ENCODE measurements around the gene ARHGAP15.

Gene ARHGAP15

DNA sequence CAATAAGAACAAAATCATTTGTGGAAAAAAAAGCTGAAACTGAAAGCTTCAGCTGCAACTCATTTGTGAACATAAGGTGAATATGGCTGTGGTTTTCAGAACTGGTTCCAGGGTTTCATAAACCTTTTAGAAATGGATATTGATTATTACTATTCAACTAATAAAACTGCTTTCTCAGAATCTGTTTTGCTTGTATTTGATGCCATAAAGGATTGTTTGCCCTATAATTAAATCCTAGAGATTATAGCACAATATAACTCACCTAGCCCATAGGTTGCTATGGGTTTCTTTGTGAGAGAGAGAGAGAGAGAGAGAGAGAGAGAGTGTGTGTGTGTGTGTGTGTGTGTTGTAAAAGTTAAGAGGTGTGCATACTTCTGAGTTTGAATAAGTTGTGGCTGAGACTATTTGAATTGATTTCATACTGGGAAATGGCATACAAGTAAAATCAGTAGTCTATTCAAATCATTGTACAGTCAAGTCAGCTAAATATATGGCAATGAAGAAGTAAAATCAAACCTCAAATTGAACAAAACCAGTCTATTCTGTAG, 339.2 kb downstream of the ARHGAP15 start:
- H3K4me1 ChIP-seq (ENCODE audit: control insufficient read depth, low read length) = no peaks in the 10 kb centered on the region
- H3K4me3 ChIP-seq (ENCODE audit: low read length) = no peak overlapping the region
- H4K20me1 ChIP-seq (ENCODE audit: control insufficient read depth, insufficient read depth, low read depth, low read length) = no peaks in the 10 kb centered on the region
- TF ChIP-seq, protein P1, sequence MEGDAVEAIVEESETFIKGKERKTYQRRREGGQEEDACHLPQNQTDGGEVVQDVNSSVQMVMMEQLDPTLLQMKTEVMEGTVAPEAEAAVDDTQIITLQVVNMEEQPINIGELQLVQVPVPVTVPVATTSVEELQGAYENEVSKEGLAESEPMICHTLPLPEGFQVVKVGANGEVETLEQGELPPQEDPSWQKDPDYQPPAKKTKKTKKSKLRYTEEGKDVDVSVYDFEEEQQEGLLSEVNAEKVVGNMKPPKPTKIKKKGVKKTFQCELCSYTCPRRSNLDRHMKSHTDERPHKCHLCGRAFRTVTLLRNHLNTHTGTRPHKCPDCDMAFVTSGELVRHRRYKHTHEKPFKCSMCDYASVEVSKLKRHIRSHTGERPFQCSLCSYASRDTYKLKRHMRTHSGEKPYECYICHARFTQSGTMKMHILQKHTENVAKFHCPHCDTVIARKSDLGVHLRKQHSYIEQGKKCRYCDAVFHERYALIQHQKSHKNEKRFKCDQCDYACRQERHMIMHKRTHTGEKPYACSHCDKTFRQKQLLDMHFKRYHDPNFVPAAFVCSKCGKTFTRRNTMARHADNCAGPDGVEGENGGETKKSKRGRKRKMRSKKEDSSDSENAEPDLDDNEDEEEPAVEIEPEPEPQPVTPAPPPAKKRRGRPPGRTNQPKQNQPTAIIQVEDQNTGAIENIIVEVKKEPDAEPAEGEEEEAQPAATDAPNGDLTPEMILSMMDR (IDR thresholded peaks at IDR 0.05; ENCODE audit: low read depth, low read length, poor library complexity, severe bottlenecking) = no peak
- TF ChIP-seq EZH2phosphoT487 (IDR thresholded peaks at IDR 0.05; ENCODE audit: borderline replicate concordance, low read length) = no peak
- no peaks in the 10 kb centered on the region for H3K36me3 ChIP-seq (ENCODE audit: control insufficient read depth, low read length)
- no peaks in the 10 kb centered on the region for H3K27me3 ChIP-seq (ENCODE audit: control insufficient read depth, low read length)
- H3K79me2 ChIP-seq (ENCODE audit: control insufficient read depth, low read length) = no peaks in the 10 kb centered on the region
- H3K4me2 ChIP-seq (ENCODE audit: low read length) = no peak overlapping the region
- no peak overlapping the region for H3K27ac ChIP-seq (ENCODE audit: low read depth, low read length)
- no peaks in the 10 kb centered on the region for H3K9me3 ChIP-seq (ENCODE audit: control insufficient read depth, insufficient read depth, low read length)
- H3F3A ChIP-seq (ENCODE audit: control insufficient read depth, insufficient read depth) = no peaks in the 10 kb centered on the region
- H3K9me2 ChIP-seq (replicated peaks; ENCODE audit: control insufficient read depth, low read length) = no peaks in the 10 kb centered on the region

DNA sequence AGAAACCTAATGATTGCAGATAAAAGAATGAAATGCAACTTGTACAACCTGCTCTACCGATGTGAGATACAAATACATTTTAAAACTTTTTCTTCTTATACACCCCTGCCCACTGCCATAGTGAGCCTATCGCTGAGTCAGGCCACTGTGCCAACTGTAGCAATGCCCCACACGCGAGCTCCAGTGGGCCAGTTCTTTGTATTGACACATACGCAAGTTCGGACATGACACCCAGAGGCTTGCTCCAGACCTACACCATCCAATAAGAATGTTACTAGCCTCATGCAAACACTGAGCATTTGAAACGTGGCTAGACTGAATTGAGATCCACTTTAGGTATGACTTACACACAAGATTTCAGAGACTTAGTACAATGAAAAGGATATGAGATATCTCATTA, 340.1 kb downstream of the ARHGAP15 start:
- no peak overlapping the region for H3K27ac ChIP-seq (ENCODE audit: low read depth, low read length)
- no peaks in the 10 kb centered on the region for H3F3A ChIP-seq (ENCODE audit: control insufficient read depth, insufficient read depth)
- no peaks in the 10 kb centered on the region for H3K9me3 ChIP-seq (ENCODE audit: control insufficient read depth, insufficient read depth, low read length)
- no peak overlapping the region for H3K4me3 ChIP-seq (ENCODE audit: low read length)
- no peaks in the 10 kb centered on the region for H3K27me3 ChIP-seq (ENCODE audit: control insufficient read depth, low read length)
- no peaks in the 10 kb centered on the region for H3K36me3 ChIP-seq (ENCODE audit: control insufficient read depth, low read length)
- no peaks in the 10 kb centered on the region for H3K79me2 ChIP-seq (ENCODE audit: control insufficient read depth, low read length)
- no peaks in the 10 kb centered on the region for H3K9me2 ChIP-seq (replicated peaks; ENCODE audit: control insufficient read depth, low read length)
- H4K20me1 ChIP-seq (ENCODE audit: control insufficient read depth, insufficient read depth, low read depth, low read length) = no peaks in the 10 kb centered on the region
- no peak overlapping the region for H3K4me2 ChIP-seq (ENCODE audit: low read length)
- TF ChIP-seq, protein P1 (IDR thresholded peaks at IDR 0.05; ENCODE audit: low read depth, low read length, poor library complexity, severe bottlenecking) = no peak
- TF ChIP-seq EZH2phosphoT487 (IDR thresholded peaks at IDR 0.05; ENCODE audit: borderline replicate concordance, low read length) = no peak
- no peaks in the 10 kb centered on the region for H3K4me1 ChIP-seq (ENCODE audit: control insufficient read depth, low read length)

DNA sequence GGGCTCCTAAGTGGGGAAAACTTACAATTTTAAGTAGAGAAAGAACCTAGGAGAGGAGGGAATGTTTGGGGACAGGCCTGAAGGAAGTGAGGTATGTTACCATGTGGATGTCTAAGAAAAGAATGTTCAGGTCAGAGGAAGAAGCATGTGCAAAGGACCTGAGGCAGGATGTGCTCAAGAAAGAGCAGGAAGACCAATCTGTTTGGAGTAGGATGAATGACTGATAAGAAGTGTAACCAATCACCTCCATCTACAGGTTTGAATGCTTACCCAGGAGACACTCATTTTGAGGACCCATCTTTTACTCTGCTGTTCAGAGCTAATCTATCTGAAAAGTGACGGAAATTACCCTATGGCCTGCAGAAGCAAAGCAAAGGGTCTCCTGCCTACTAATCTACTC, 342.3 kb downstream of the ARHGAP15 start:
- H3K4me2 ChIP-seq (ENCODE audit: low read length) = no peak overlapping the region
- TF ChIP-seq EZH2phosphoT487 (IDR thresholded peaks at IDR 0.05; ENCODE audit: borderline replicate concordance, low read length) = no peak
- TF ChIP-seq, protein P1 (IDR thresholded peaks at IDR 0.05; ENCODE audit: low read depth, low read length, poor library complexity, severe bottlenecking) = no peak
- H4K20me1 ChIP-seq (ENCODE audit: control insufficient read depth, insufficient read depth, low read depth, low read length) = no peaks in the 10 kb centered on the region
- H3K9me3 ChIP-seq (ENCODE audit: control insufficient read depth, insufficient read depth, low read length) = no peaks in the 10 kb centered on the region
- H3K4me3 ChIP-seq (ENCODE audit: low read length) = no peak overlapping the region
- no peaks in the 10 kb centered on the region for H3K79me2 ChIP-seq (ENCODE audit: control insufficient read depth, low read length)
- no peaks in the 10 kb centered on the region for H3F3A ChIP-seq (ENCODE audit: control insufficient read depth, insufficient read depth)
- H3K27ac ChIP-seq (ENCODE audit: low read depth, low read length) = no peak overlapping the region
- no peaks in the 10 kb centered on the region for H3K36me3 ChIP-seq (ENCODE audit: control insufficient read depth, low read length)
- no peaks in the 10 kb centered on the region for H3K4me1 ChIP-seq (ENCODE audit: control insufficient read depth, low read length)
- H3K27me3 ChIP-seq (ENCODE audit: control insufficient read depth, low read length) = no peaks in the 10 kb centered on the region
- no peaks in the 10 kb centered on the region for H3K9me2 ChIP-seq (replicated peaks; ENCODE audit: control insufficient read depth, low read length)
